ENCODE measurements around the gene PRRX2.
"Not testable (repeated sequence)": the region's sequence is repeated elsewhere in the genome, so short reads cannot be mapped to it uniquely, and the experiment has no call there.

Gene PRRX2

DNA sequence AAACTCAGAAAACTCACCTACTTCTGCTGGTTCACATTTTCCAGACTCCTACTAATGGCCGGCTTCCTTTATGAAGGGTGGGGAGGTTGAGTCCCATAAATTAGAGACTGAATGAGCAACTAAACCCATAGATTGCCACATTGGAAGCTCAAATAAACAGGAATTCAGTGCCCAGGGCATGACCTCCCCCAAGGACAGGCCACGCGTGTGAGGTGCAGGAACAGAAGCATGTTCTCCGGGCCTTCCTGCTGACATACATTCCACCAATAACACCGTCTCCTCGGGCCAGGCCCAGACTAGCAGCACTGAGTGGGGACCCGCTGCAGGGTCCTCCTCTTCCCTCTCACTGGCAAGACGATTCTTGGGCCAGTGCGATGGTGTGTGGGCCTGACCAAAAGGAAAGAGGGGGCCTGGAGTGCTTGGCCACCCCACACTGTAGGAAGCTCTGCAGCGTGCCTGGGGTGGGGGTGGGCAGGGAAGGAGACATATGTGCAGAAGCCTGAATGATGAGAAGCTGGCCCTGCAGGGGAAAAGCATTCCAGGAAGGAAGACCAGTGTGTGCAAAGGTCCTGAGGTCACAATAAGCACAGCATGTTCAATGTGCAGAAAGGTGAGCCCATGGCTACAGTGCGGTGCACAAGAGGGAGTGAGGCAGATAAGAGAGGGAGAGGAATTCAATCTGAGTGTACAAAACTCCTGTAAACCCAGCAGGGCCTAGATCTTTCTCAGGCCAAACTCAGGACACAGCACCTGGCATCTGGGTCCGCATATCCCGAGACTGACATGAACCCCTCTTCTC, 75.4 kb downstream of the PRRX2 start:
- DNase-seq = no peak

- DNase-seq = no peak
Measured at GRCh38 chr9:129745200-129745599, 79.8 kb downstream of the PRRX2 start.

GRCh38 chr9:129746092-129746777, 80.8 kb downstream of the PRRX2 start:
- no peak for DNase-seq

- DNase-seq = no peak
Measured at GRCh38 chr9:129748249-129748648, 82.8 kb downstream of the PRRX2 start.

DNA sequence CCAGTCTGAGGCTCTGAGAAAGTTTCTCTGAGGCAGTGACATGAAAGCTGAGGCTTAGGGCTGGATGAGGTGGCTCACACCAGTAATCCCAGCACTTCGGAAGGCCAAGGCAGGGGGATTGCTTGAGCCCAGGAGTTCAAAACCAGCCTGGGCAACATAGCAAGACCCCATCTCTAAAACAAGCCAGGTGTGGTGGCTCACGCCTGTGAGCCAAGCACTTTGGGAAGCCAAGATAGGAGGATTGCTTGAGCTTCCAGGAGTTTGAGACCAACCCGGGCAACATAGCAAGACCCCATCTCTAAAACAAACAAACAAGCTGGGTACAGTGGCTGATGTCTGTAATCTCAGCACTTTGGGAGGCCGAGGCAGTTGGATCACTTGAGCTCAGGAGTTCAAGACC, 83.6 kb downstream of the PRRX2 start:
- not testable (repeated sequence) for DNase-seq

- no peak for DNase-seq
Measured at GRCh38 chr9:129749575-129749974, 84.1 kb downstream of the PRRX2 start.

DNA sequence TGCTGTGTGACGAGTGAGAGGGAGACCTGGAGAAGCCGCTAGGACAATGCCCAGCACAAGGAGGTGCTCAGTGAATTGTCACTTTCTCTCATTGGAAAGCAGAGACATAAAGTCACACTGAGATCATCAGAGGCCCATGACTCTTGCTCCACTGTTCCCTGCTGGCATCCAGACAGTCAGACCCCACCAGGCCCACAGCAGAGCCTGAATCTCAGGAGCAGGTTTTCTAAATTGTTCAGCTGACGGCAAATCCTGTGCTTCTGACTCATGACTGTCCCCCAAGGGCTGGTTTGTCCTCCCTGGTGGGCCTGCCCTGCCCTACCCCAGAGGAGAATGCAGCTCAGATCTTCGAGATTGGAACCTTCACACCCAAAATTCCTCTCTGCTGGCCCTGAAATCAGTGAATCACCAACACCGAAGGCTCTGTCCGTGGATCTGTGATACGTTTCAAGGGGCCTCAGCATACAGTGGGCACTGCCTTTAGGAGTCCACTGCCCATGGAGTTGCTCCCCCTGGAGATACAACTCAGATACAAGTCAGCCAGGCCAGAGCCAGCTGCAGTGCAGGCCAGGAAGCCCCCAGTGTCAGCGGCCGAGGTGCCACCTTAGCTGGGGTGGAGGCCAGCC, 84.7 kb downstream of the PRRX2 start:
- DNase-seq = no peak

DNA sequence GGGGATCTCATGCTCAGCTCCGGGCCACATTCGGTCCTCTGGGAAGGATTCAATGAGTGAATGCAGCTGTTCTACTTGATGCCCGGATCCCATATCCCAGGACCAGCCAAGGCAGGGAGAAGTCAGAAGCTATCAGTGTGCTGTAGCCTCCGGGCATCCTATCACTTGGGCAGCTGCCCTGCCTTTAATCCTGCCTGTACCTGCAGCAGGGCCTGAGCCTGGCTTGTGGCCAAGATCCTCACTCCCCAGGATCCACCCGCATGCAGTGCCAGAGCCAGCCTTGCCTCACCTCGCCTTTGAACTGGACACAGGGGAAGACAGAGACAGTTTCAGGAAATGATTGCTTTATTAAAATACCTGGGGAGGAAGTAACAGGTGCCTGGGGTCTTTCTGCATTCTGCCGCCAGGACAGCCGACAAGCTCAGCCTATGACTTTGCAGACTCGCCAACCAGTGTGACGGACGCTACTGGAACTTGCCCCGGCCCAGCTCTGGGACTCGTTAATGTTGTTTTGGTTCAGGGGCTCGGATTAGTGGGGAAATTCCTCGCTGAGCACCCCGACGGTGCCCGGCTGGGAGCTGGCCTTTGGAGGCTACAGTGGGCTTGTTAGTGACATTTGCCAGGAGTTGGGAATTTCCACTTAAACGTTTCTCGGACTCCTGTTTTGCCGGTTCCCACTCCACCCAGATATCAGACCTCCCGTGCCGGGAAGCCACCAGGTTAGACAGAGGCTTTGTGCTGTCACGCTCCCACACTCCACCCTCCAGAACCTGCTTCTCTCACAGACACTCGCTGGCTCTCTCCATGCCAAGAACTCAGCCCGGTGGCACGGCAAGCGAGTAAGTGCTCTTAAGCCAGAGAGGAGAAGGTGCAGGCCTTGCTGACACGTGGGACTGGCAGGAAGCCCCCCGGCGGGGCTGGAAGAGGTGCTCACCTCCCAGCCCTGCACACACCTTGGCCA, 86.7 kb downstream of the PRRX2 start:
- DNase-seq = peak; percentile 34

DNA sequence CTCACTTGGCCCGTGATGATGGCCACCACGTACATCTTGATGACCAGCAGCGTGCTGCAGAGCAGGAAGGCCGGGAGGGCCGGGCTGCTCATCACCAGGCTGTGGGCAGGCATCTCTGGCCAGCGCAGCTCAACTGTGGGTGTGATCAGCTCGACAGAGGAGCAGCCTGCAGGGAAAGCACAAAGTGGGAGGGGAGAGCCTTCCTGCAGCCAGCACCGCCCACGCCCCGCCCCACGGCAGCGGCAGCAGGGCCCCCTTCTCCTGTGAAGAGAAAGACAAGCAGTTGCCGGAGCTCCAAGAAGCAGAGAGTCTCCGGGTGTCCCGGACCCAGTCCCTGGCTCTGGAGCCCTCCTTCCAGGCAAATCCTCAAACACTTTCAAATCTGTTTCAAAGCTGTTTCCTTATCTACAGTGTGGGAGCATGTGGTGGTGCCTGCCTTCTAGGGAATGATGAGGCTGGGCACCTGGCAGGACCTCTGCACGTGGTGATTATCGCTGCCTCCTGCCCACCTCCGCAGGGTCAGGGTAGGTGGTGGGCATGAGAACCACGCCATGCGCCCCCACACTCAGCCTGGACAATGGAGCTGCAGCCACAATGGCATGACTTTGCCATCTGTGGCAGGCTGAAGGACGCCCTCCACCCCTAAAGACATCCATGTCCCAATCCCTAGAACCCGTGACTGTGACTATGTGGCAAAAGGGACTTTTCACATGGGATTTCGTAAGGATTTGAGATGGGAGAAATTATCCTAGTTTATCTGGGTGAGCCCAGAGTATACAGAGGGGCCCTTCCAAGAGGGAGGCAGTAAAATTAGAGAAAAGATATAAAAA, 87.7 kb downstream of the PRRX2 start, which contains the start of gene PTGES:
Gene PTGES, minus strand, starts transcription at position 143 of the 830 bp plus-strand sequence. Its CDS starts 30 bp downstream, at position 113.
- peak; percentile 60 for DNase-seq

- no peak for DNase-seq
Measured at GRCh38 chr9:129755151-129755550, 89.7 kb downstream of the PRRX2 start.

DNA sequence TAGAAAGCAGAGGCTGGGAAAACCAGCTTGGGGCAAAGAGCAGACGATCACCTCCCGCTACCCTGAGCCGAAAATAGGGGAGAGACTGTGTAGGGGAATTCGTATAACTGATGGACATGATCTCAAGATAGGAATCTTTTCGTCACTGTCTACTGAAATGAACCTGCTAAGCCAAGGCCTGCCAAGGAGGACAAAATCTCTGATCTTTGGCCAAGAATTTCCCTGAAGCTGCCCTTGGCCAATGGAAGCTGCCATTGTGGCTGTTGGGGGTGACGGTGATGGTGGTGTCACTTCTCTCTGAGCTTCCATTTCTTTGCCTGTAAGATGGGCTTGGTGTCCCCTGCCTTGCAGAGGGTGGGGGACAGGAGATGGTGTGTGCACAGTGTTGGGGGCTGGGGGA, 90.7 kb downstream of the PRRX2 start:
- no peak for DNase-seq

DNA sequence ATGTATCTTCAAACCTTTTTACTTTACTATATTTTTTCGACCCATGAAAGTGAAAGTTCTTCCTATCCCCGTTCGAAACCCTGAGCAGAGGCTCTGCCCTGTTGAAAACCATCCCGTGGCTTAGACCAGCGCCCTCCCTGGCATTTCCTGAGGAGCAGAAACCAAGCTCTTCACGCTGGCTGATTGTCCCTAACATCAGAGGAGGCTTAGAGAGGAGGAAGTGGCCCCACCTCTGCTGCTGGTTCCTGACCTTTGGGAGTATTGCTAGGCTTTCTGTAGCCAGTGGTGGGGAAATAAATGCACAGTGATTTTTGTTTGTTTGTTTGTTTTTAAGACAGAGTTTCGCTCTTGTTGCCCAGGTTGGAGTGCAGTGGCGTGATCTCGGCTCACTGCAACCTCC, 91.6 kb downstream of the PRRX2 start:
- no peak for DNase-seq

DNA sequence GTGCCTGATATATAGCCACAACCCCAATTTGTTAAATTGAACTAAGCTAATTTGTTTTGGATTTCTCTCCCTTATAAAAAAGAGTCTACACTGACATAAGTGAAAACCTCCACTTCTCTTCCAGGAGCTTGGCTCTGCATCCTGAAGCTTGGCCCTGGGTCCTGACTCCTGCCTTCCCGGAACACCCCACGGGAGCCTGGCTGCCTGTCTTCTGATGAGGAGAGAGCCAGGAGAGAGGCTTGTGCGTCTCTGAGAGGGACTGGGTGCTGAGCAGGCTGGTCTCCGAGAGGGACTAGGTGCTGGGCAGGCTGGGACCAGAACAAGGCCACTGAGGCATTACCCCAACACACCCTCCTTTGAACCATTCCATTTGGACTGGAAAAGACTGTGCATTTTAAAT, 93.9 kb downstream of the PRRX2 start:
- no peak for DNase-seq

- no peak for DNase-seq
Measured at GRCh38 chr9:129759804-129760502, 94.5 kb downstream of the PRRX2 start.

DNA sequence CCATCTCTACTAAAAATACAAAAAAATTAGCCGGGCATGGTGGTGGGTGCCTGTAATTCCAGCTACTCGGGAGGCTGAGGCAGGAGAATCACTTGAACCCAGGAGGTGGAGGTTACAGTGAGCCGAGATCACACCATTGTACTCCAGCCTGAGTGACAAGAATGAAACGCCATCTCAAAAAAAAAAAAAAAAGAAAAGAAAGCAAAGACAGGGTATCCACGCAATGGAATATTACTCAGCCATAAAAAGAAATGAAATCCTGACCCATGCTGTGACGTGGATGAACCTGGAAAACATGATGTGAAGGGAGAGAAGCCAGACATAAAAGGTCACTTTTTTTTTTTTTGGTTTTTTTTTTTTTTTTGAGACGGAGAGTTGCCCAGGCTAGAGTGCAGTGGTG, 95.3 kb downstream of the PRRX2 start:
- not testable (repeated sequence) for DNase-seq

DNA sequence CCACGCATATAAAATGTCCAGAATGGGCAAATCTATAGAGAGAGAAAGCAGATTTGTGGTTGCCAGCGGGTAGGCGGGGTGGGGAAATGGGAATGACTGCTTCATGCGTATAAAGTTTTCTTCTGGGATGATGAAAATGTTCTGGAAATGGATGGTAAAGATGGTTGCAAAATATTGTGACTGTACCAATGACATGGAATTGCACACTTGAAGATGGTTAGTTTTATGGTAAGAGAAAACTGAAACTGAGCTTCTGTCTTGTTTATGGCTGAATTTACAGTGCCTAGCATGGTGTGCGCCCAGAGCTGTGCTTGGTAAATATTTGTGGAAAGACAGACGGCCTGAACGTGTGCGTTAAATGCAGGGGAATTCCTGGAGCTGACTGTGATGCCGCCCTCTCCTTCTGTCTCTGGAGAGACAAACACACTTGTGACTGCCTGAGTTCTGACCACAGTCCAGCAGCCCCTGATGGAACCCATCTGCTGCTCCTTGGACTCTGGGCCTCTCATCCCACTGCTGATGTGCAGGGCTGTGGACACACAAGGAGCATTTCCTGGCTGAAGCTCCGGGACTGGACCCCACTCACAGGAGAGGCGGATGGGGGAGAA, 96.0 kb downstream of the PRRX2 start:
- DNase-seq = no peak

- no peak for DNase-seq
Measured at GRCh38 chr9:129761901-129762369, 96.5 kb downstream of the PRRX2 start.

- not testable (repeated sequence) for DNase-seq
Measured at GRCh38 chr9:129762370-129762984, 97.0 kb downstream of the PRRX2 start.

GRCh38 chr9:129762985-129763926, 97.8 kb downstream of the PRRX2 start:
- no peak for DNase-seq

Measured in NCI-H510A (cell line).